Thoracic aorta (tissue), 2 donors: ENCODE measurements around the gene TMEM233. TPM values are rescaled to one million over a fixed set of nuclear protein-coding genes. Genes with fewer than 3 reads are reported as not detected.
A peak's percentile ranks its signal among the peaks of the same experiment; 100 is the strongest.

Source experiments
- ATAC-seq: fragments of 150-250 bp; one replicate; pipeline ENCODE4 v1.8.0; 2017; ENCODE audit warnings: low read depth; ENCODE audit not compliant: insufficient number of reproducible peaks, low FRiP score
- DNase-seq: peaks from one replicate; pipeline ENCODE4 v3.0.0-alpha.2; 2020; ENCODE audit warnings: low spot score
- H3K27ac ChIP-seq, 2 donors: fragments of 200-600 bp; sonication (generic); 1 replicate in 1 of 2; 2 replicates in 1 of 2; pipeline ENCODE4 v1.5.1; 2016; ENCODE audit warnings: mild to moderate bottlenecking in 2 of 2, moderate library complexity in 2 of 2
- H3K27me3 ChIP-seq: fragments of 200-600 bp; sonication (generic); replicated peaks from 2 replicates; pipeline ENCODE4 v1.6.0; 2016; ENCODE audit warnings: mild to moderate bottlenecking; ENCODE audit not compliant: insufficient read depth
- H3K36me3 ChIP-seq: fragments of 200-600 bp; sonication (generic); one replicate; pipeline ENCODE4 v1.5.1; 2016
- H3K4me1 ChIP-seq, 2 donors: fragments of 200-600 bp; sonication (generic); 1 replicate in 1 of 2; 2 replicates in 1 of 2; pipeline versions ENCODE4 v1.5.1 to v1.6.0; 2016; ENCODE audit warnings: low read depth in 2 of 2, mild to moderate bottlenecking in 1 of 2; ENCODE audit not compliant: control insufficient read depth in 1 of 2
- H3K4me3 ChIP-seq: fragments of 200-600 bp; sonication (generic); 2 replicates; pipeline ENCODE4 v1.5.1; 2016; ENCODE audit warnings: mild to moderate bottlenecking
- H3K9me3 ChIP-seq: fragments of 200-600 bp; sonication (generic); 2 replicates; pipeline ENCODE4 v1.5.1; 2016
- total RNA-seq, 2 donors: library from RNA; depleted of rRNA; stranded (reverse); fragments of >200 nt; gene quantifications; one replicate each; pipeline versions ENCODE4 v1.1.0 to v1.2.3, GENCODE V29; 2016
- TF ChIP-seq, protein P1 (sequence below): fragments of 200-600 bp; sonication (generic); IDR thresholded peaks from one replicate; pipeline ENCODE4 v1.5.1; 2019; ENCODE audit warnings: antibody characterized with exemption

TMEM233 gene
- total RNA-seq: 1 to 10 TPM in 1 of 2 donors, not detected in 1; 2.7 TPM

GRCh38 chr12:119593578-119594398 lies at the start of gene TMEM233:
Gene TMEM233, plus strand, starts transcription at chr12:119593774. Its CDS starts 75 bp downstream, at chr12:119593849.
- Histone ChIP-seq H3K9me3 (no peaks in the 10 kb centered on the region), H3K36me3 (no peaks in the 10 kb centered on the region), H3K4me1 (no peaks in the 10 kb centered on the region), H3K27ac (no peak within 1 kb of the TSS), H3K27me3 (no peaks in the 10 kb centered on the region), H3K4me3 (peak within 1 kb of the TSS; percentile 36)
- TF ChIP-seq, protein P1, sequence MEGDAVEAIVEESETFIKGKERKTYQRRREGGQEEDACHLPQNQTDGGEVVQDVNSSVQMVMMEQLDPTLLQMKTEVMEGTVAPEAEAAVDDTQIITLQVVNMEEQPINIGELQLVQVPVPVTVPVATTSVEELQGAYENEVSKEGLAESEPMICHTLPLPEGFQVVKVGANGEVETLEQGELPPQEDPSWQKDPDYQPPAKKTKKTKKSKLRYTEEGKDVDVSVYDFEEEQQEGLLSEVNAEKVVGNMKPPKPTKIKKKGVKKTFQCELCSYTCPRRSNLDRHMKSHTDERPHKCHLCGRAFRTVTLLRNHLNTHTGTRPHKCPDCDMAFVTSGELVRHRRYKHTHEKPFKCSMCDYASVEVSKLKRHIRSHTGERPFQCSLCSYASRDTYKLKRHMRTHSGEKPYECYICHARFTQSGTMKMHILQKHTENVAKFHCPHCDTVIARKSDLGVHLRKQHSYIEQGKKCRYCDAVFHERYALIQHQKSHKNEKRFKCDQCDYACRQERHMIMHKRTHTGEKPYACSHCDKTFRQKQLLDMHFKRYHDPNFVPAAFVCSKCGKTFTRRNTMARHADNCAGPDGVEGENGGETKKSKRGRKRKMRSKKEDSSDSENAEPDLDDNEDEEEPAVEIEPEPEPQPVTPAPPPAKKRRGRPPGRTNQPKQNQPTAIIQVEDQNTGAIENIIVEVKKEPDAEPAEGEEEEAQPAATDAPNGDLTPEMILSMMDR: no peak
- ATAC-seq (no peak), DNase-seq (no peak)

- DNase-seq (peak; percentile 3), ATAC-seq (peak; percentile 72)
- Histone ChIP-seq H3K9me3 (no peaks in the 10 kb centered on the region), H3K4me1 (no peaks in the 10 kb centered on the region), H3K27me3 (no peaks in the 10 kb centered on the region), H3K27ac (no peak overlapping the region), H3K4me3 (no peak overlapping the region), H3K36me3 (no peaks in the 10 kb centered on the region)
- TF ChIP-seq, protein P1: peak; percentile 71
Observed at GRCh38 chr12:119544765-119545625, 48.6 kb upstream of the TMEM233 start.

DNA sequence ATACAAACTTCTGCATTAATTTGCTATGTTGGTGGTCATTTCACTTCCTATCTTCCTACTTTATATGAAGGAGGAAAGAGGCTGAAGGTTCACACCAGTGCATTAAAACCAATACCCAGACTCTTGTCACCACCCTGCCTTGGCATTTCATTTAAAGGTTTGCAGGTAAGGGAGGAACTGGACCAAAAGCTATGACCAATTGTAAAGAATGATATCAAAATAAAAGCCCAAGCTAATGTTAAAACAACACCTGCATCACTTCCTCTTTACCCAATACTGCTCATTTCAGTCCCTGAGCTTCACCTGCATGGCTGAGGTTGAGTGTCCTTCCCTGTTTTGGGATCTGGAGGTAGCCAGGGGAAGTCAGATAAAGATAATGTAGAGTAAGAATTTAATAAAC lies 47.2 kb upstream of the TMEM233 start:
- no peaks in the 10 kb centered on the region for H3K27me3 ChIP-seq
- TF ChIP-seq, protein P1: no peak
- no peaks in the 10 kb centered on the region for H3K9me3 ChIP-seq
- ATAC-seq (no peak), DNase-seq (no peak)
- no peaks in the 10 kb centered on the region for H3K4me1 ChIP-seq
- no peak overlapping the region for H3K27ac ChIP-seq
- no peak overlapping the region for H3K4me3 ChIP-seq
- no peaks in the 10 kb centered on the region for H3K36me3 ChIP-seq

GRCh38 chr12:119547001-119547400 lies 46.6 kb upstream of the TMEM233 start:
- Histone ChIP-seq H3K36me3 (no peaks in the 10 kb centered on the region), H3K27me3 (no peaks in the 10 kb centered on the region), H3K4me3 (no peak overlapping the region), H3K4me1 (no peaks in the 10 kb centered on the region), H3K27ac (no peak overlapping the region), H3K9me3 (no peaks in the 10 kb centered on the region)
- DNase-seq: no peak
- no peak for ATAC-seq
- TF ChIP-seq, protein P1: no peak

DNA sequence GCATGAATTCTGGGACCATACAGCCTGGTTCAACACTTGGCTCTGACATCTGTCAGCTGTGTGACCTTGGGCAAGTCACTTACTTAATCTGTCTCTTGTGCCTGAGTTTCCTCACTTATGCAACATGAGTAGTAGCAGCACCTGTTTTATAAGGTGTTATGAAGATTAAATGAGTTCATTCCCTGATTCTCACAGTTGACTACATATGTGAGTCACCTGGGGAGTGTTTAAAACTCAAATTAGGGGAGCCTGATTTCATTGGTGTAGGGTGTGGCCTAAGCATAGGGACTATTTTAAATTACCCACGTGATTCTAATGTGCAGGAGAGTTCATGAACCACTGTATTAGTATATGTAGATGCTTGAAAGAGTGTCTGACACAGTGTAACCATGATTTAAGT lies 36.7 kb upstream of the TMEM233 start:
- no peaks in the 10 kb centered on the region for H3K4me1 ChIP-seq
- no peak for DNase-seq
- no peak overlapping the region for H3K27ac ChIP-seq
- TF ChIP-seq, protein P1: no peak
- no peak overlapping the region for H3K4me3 ChIP-seq
- ATAC-seq: no peak
- no peaks in the 10 kb centered on the region for H3K9me3 ChIP-seq
- H3K36me3 ChIP-seq: no peaks in the 10 kb centered on the region
- no peaks in the 10 kb centered on the region for H3K27me3 ChIP-seq
